Esophagus squamous epithelium (tissue), 4 donors: ENCODE results near the gene AADACL3.

Experiments
- CTCF ChIP-seq, 6 experiments: fragments of 450-650 bp in 4 of 6; fragments of 200-600 bp in 2 of 6; sonication (generic) in 2 of 6; IDR thresholded peaks; one replicate each; pipeline ENCODE4 v1.5.1; 2016 to 2019; ENCODE audit warnings: antibody characterized with exemption in 6 of 6, mild to moderate bottlenecking in 4 of 6, moderate library complexity in 4 of 6
- POLR2A ChIP-seq, 4 donors: fragments of 450-650 bp; IDR thresholded peaks; one replicate each; pipeline ENCODE4 v1.6.1; 2017; ENCODE audit warnings: antibody characterized with exemption in 4 of 4, mild to moderate bottlenecking in 4 of 4, moderate library complexity in 3 of 4

DNA sequence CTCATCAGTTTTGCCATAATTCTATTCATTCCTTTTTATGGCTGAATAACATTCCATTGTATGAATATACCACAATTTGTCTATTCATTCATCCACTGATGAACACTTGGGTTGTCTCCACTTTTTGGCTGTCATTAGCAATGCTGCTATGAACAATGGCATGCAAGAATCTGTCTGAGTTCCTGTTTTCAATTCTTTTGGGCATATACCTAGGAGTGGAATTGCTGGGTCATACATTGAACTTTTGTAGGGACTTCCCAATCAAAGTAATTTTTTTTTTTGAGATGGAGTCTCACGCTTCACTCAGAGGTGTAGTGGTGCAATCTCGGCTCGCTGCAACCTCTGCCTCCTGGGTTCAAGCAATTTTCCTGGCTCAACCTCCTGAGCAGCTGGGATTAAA is 37.1 kb upstream of the AADACL3 start:
- TF ChIP-seq POLR2A (IDR thresholded peaks at IDR 0.05): no peak
- no peak for TF ChIP-seq CTCF (IDR thresholded peaks at IDR 0.05)
